ENCODE measurements around the gene SPACA4. TPM values are rescaled to one million over a fixed set of nuclear protein-coding genes. Genes with fewer than 3 reads are reported as not detected.

Gene SPACA4
- total and polyA plus RNA-seq, 9 of the 15 experiments (the other 6 are each of a cell fraction or from before 2014, with no cell fraction given): not detected

- 0 out of 2 replicates have a peak, but pooled peaks have one; percentile 17 for TF ChIP-seq ZEB2 (IDR thresholded peaks at IDR 0.05)
- no peak for TF ChIP-seq ZBTB1 (CRISPR knock-in tag; IDR thresholded peaks at IDR 0.05; ENCODE audit: borderline replicate concordance, low read depth)
- no peak for TF ChIP-seq HINFP (tag; conservative IDR thresholded peaks at IDR 0.05; ENCODE audit: low read depth)
- no peak for TF ChIP-seq ETV1 (tag; conservative IDR thresholded peaks at IDR 0.05; ENCODE audit: low read depth)
- TF ChIP-seq, protein P1, sequence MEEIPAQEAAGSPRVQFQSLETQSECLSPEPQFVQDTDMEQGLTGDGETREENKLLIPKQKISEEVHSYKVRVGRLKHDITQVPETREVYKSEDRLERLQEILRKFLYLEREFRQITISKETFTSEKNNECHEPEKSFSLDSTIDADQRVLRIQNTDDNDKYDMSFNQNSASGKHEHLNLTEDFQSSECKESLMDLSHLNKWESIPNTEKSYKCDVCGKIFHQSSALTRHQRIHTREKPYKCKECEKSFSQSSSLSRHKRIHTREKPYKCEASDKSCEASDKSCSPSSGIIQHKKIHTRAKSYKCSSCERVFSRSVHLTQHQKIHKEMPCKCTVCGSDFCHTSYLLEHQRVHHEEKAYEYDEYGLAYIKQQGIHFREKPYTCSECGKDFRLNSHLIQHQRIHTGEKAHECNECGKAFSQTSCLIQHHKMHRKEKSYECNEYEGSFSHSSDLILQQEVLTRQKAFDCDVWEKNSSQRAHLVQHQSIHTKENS (CRISPR knock-in tag; IDR thresholded peaks at IDR 0.05): no peak
- TF ChIP-seq MAX (CRISPR knock-in tag; IDR thresholded peaks at IDR 0.05): no peak; the same call in 1 of the 2 replicates
- TF ChIP-seq SOX6 (IDR thresholded peaks at IDR 0.05): no peak
- TF ChIP-seq FOXA3 (CRISPR knock-in tag; conservative IDR thresholded peaks at IDR 0.05 in 1 of 2, IDR thresholded peaks at IDR 0.05 in 1 of 2): peak; percentile 59 to 83; a peak in 3 of 4 replicates
- TF ChIP-seq POLR3A (IDR thresholded peaks at IDR 0.05; ENCODE audit: borderline replicate concordance, extremely low read depth, insufficient read depth, insufficient read length): no peak
- TF ChIP-seq, protein P2, sequence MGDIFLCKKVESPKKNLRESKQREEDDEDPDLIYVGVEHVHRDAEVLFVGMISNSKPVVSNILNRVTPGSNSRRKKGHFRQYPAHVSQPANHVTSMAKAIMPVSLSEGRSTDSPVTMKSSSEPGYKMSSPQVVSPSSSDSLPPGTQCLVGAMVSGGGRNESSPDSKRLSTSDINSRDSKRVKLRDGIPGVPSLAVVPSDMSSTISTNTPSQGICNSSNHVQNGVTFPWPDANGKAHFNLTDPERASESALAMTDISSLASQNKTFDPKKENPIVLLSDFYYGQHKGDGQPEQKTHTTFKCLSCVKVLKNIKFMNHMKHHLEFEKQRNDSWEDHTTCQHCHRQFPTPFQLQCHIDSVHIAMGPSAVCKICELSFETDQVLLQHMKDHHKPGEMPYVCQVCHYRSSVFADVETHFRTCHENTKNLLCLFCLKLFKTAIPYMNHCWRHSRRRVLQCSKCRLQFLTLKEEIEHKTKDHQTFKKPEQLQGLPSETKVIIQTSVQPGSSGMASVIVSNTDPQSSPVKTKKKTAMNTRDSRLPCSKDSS (IDR thresholded peaks at IDR 0.05; ENCODE audit: low read depth, partially characterized antibody): no peak
- TF ChIP-seq, protein P3, sequence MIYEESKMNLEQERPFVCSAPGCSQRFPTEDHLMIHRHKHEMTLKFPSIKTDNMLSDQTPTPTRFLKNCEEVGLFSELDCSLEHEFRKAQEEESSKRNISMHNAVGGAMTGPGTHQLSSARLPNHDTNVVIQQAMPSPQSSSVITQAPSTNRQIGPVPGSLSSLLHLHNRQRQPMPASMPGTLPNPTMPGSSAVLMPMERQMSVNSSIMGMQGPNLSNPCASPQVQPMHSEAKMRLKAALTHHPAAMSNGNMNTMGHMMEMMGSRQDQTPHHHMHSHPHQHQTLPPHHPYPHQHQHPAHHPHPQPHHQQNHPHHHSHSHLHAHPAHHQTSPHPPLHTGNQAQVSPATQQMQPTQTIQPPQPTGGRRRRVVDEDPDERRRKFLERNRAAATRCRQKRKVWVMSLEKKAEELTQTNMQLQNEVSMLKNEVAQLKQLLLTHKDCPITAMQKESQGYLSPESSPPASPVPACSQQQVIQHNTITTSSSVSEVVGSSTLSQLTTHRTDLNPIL (CRISPR knock-in tag; IDR thresholded peaks at IDR 0.05): no peak
- TF ChIP-seq GTF2E2 (tag; IDR thresholded peaks at IDR 0.05): no peak
- no peak for TF ChIP-seq CEBPG (CRISPR knock-in tag; IDR thresholded peaks at IDR 0.05)
- TF ChIP-seq CEBPG (tag; conservative IDR thresholded peaks at IDR 0.05 in 1 of 2, IDR thresholded peaks at IDR 0.05 in 1 of 2): no peak
- TF ChIP-seq MTF1 (CRISPR knock-in tag; IDR thresholded peaks at IDR 0.05; ENCODE audit: borderline replicate concordance): no peak
- TF ChIP-seq ZNF184 (CRISPR knock-in tag; IDR thresholded peaks at IDR 0.05): no peak
- no peak for TF ChIP-seq ZNF707 (CRISPR knock-in tag; conservative IDR thresholded peaks at IDR 0.05)
- TF ChIP-seq HMG20A (CRISPR knock-in tag; conservative IDR thresholded peaks at IDR 0.05): no peak
- TF ChIP-seq ZFPM2 (CRISPR knock-in tag; IDR thresholded peaks at IDR 0.05): 0 out of 2 replicates have a peak, but pooled peaks have one; percentile 26
Measured at GRCh38 chr19:48614436-48615230, 8.1 kb downstream of the SPACA4 start, which contains the start of gene FAM83E (continued).
